Colon (tissue), 2 donors: ENCODE results near the gene VAMP3.

ENCODE experiments used
- FAIRE-seq: peaks from 2 replicates; lab custom pipeline; 2012; peaks lifted over from hg19 to GRCh38; lab: Jason Lieb, UNC
- donor health status: control.
- donor health status: control.

Gene VAMP3

DNA sequence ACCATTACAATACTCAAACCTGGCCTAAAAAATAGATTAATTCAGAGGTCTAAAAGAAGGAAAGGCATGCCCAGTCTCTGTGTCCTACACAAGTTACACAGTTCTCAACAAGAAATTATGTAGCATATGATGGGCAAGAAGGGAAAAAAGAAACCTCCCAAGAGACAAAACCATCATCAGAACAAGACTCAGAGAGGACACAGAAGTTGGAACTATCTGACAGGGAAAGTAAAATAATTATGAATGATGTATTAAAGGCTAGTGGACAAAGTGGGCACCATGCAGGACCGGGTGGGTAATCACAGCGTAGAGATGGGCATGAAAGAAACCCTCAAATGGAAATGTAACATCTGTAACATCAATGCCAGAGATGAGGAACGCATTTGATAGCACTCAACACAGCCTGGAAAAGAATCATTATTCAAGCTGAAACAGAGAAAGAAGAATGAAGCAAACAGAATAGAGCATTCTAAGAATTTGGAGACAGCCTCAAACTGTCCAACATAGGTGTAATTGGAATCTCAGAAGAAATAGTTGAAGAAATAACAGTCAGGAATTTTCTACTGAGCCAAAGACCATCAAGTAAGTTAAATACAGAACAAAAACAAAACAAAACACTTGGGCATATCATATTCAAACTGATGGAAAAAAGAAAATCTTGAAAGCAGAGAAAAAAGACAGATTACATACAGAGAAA, 42.7 kb downstream of the VAMP3 start:
- FAIRE-seq: no peak

DNA sequence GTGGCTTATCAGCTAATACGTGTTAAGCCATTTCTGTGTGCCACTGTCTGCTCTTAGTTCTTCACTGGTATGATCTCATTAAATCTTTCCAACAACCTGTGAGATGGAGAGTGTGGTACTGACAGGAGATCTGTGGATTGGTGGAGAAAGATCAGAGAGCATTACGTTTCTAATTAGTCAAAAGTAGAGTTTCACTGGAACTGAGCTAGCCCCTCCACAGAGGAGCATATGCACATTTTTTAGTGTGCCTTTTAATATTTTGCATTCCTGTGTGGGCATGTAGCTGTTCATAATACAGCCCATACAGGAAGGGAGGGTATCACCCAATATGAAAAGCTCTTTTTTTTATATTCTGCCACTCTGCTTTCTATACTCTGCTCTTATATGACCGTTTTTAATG, 50.2 kb downstream of the VAMP3 start:
- no peak for FAIRE-seq

DNA sequence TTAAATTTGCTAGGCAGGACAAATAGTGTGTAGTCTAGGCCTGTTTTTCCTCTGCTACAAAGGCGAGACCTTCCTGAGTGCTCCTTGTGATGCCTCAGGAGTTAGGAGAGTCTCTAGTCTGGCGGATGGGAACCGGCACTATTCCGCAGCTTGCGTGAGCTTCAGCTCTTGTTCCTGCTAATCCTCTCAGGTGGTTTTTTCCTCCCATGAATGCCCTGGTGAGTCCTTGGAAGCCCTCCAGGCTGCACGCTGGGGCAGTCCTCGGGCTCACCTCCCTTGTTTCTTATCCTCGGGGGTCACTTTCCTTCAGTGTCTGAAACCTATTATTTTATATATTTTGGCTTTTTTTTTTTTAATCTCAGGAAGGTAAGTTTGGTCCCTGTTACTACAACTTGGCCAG, 53.6 kb downstream of the VAMP3 start:
- no peak for FAIRE-seq

DNA sequence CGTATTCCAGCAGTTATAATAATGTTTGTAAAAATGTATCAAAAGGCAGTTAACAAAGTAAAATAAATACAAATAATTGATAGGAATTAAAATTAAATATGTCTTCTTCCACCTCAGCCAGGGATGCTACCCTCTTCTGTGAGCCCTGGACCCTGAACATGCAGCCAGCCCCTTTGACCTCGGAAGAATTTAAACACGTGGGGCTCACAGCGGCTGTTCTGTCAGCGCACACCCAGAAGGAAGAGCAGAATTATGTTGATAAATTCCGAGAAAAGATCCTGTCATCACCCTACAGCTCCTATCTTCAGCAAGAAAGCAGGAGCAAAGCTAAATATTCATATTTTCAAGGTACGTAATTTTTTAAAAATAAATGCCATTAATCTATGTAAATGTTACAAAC, 55.3 kb downstream of the VAMP3 start:
- FAIRE-seq: no peak

DNA sequence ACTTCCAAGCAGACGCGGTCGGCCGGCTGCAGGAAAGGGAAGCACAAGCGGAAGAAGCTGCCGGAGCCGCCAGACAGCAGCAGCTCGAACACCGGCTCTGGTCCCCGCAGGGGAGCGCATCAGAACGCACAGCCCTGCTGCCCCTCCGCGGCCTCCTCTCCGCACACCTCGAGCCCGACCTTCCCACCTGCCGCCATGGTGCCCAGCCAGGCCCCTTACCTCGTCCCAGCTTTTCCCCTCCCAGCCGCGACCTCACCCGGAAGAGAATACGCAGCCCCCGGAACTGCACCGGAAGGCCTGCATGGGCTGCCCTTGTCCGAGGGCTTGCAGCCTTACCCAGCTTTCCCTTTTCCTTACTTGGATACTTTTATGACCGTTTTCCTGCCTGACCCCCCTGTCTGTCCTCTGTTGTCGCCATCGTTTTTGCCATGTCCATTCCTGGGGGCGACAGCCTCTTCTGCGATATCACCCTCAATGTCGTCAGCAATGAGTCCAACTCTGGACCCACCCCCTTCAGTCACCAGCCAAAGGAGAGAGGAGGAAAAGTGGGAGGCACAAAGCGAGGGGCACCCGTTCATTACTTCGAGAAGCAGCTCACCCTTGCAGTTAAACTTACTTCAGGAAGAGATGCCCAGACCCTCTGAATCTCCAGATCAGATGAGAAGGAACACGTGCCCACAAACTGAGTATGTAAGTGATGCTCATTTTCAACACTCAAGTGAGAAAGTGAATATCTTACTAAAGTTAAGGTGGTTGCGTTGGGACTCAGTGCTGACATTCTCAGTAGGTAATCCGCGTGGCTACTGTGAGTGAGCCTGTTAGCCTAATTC, 56.2 kb downstream of the VAMP3 start:
- FAIRE-seq: no peak
